GM12864 (cell line): ENCODE data around the gene EEFSEC.

Experiments used
- DNase-seq: peaks from one replicate; pipeline ENCODE4 v3.0.0-alpha.2; 2011; ENCODE audit warnings: low read depth
- H3K4me3 ChIP-seq: 2 replicates; pipeline ENCODE4 v1.5.1; 2011; ENCODE audit warnings: mild to moderate bottlenecking, low read depth, low read length, control low read depth
- TF ChIP-seq, protein P1 (sequence below): IDR thresholded peaks from 2 replicates; pipeline ENCODE4 v1.5.1; 2011; ENCODE audit warnings: low read depth, mild to moderate bottlenecking, moderate library complexity, low read length, control low read depth, inconsistent platforms; ENCODE audit errors: missing control alignments

The EEFSEC gene

DNA sequence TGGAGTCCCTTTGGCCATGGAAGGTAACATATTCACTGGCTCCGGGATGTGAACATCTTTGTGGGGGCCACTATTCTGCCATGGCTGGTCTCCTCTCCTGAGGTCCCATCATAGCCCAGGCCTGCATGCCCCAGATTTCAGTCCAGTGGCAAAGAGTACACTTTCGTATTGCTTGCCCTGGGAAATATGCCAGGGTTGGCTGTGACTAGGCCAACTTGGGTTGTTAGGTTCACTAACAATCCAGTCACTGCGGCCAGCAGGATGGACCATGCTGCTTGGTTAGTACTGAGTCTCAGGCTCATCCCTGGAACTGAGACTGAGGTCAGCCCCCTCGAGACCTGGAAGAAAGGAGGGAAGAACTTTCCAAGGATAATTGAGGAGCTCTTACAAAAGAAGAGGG is 9.8 kb upstream of the EEFSEC start:
- no peak for DNase-seq
- no peak overlapping the region for H3K4me3 ChIP-seq
- TF ChIP-seq, protein P1, sequence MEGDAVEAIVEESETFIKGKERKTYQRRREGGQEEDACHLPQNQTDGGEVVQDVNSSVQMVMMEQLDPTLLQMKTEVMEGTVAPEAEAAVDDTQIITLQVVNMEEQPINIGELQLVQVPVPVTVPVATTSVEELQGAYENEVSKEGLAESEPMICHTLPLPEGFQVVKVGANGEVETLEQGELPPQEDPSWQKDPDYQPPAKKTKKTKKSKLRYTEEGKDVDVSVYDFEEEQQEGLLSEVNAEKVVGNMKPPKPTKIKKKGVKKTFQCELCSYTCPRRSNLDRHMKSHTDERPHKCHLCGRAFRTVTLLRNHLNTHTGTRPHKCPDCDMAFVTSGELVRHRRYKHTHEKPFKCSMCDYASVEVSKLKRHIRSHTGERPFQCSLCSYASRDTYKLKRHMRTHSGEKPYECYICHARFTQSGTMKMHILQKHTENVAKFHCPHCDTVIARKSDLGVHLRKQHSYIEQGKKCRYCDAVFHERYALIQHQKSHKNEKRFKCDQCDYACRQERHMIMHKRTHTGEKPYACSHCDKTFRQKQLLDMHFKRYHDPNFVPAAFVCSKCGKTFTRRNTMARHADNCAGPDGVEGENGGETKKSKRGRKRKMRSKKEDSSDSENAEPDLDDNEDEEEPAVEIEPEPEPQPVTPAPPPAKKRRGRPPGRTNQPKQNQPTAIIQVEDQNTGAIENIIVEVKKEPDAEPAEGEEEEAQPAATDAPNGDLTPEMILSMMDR: no peak

DNA sequence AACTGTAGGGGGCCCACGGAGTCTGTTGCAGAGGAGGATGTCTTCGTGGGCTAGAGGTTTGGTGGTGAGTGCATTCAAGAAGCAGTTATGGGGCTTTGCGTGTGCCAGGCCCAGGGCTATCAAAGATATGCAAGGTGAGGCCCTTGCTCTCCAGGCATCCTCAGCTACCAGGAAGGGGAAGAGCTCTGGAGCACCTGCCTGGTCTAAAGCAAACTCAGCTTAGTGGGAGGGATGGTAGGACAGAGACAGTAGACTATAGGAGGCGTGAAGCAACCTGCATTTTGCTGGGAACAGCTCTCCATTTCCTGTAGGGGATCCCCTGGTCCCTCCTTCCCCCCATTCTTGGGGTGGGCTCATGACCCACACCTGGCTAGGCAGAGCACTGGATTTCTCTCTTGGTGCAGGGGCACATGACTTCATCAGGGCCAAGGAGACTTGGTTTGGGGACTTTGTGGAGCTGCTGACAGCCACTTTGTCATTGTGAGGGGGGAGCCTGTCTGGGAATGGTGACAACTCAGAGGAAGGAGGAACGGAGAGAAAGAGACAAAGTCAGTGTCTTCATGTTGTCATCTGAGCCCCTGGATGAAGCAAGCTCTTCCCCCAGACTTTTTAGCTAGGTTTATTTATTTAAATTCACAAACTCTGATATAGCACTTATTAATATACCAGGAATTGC is 8.6 kb upstream of the EEFSEC start:
- TF ChIP-seq, protein P1: no peak
- no peak for DNase-seq
- no peak overlapping the region for H3K4me3 ChIP-seq

DNA sequence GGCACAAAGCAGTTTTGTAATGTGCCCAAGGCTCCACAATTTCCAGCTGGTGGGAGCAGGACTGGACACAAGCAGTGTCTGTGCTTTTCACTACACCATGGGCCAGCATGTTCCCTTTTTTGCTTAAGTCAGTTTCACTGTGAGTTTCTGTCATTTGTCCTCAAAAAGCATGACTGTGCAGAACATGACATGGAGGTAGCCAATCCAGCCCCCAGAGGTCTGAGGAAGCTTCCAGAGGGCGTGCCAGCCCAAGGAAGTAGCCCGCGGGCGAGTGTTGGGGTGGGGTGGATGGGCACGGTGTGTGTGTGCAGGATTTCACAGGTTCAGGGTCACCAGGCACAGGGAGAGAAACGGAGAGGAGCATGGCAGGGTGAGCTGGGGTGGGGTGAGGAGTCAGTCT is 8.0 kb upstream of the EEFSEC start:
- no peak overlapping the region for H3K4me3 ChIP-seq
- TF ChIP-seq, protein P1: no peak
- no peak for DNase-seq

DNA sequence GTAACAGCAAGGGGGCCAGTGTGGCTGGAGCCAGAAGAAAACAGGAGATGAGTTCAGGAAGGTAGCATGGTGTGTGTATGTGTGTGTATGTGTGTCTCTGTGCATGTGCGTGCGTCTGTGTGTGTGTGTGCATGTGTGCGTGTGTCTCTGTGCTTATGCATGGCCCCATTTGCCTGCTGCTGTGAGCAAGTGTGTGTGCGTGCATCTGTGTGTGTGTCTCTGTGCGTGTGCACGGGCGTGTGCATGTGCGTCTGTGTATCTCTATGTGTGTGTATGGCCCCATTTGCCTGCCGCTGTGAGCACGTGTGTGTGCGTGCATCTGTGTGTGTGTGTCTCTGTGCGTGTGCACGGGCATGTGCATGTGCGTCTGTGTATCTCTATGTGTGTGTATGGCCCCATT is 7.1 kb upstream of the EEFSEC start:
- TF ChIP-seq, protein P1: no peak
- no peak for DNase-seq
- H3K4me3 ChIP-seq: no peak overlapping the region

DNA sequence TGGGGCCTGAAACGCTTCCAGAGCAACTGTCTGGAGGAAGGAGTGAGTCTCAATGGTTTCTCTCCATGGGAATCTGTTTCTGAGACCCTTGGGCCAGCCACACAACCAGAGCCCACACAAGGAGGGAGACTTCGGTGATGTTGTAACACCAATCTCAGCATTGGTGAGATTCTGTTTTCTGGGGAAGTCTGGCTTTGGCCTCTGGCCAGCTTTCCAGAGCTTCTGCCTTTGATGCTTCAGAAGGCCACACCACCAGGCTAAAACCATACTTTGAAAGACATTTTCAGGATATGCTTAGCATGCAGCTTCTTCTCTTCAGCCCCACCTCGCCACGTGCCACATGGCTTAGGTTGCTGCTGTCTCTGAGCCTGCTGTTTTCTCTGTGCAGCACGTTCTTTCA is 3.6 kb upstream of the EEFSEC start:
- DNase-seq: no peak
- TF ChIP-seq, protein P1: no peak
- H3K4me3 ChIP-seq: no peak overlapping the region

DNA sequence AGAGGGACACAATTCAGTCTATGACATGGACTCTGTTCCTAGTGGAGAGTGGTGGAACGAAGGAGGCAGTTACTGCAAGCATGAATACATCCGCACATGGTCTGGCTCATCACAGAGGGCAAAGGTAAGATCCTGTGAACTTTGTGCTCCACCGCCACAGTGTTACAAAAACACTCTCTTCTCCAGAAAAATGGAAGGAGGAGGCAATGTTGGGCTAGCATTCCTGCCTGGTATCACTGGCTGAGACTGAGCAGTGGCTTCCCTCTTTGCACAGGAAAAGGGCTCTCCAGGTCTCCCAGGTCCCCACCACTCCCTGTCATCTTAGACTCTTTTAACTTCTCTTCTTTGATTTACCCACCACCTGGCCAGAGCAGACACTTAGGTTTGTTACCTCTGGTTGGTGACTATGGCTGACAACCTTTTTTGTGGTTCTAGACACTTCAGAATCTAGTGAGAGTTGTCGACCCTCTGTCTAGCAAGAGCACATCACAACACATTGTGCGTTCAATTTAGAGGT is 1.5 kb upstream of the EEFSEC start:
- TF ChIP-seq, protein P1: no peak
- H3K4me3 ChIP-seq: no peak overlapping the region
- no peak for DNase-seq
